Epithelial cell of alveolus of lung (primary cell): Measurements from ENCODE around the gene TACR3. TPM values are rescaled to one million over a fixed set of nuclear protein-coding genes. Genes with fewer than 3 reads are reported as not detected.

Source experiments
- total RNA-seq: library from RNA; depleted of rRNA; stranded (reverse); fragments of >200 nt; gene quantifications from 2 replicates; pipeline ENCODE4 v1.2.1, GENCODE V29; 2015

Gene TACR3, protein sequence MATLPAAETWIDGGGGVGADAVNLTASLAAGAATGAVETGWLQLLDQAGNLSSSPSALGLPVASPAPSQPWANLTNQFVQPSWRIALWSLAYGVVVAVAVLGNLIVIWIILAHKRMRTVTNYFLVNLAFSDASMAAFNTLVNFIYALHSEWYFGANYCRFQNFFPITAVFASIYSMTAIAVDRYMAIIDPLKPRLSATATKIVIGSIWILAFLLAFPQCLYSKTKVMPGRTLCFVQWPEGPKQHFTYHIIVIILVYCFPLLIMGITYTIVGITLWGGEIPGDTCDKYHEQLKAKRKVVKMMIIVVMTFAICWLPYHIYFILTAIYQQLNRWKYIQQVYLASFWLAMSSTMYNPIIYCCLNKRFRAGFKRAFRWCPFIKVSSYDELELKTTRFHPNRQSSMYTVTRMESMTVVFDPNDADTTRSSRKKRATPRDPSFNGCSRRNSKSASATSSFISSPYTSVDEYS
- not detected in 2 replicates for total RNA-seq

GRCh38 chr4:103719830-103720207 lies at the start of gene TACR3:
Gene TACR3 (minus strand): TSS chr4:103719985. CDS start chr4:103719675, 310 bp downstream.

